HG03457 (cell line): Measurements from ENCODE around the gene CD40.

Experiments used
- ATAC-seq: cut with Tn5 transposase; IDR thresholded peaks from one replicate; pipeline ENCODE4 v1.9.1; 2021; ENCODE audit warnings: moderate number of reproducible peaks; ENCODE audit not compliant: unreplicated experiment

CD40 gene

GRCh38 chr20:46121184-46121930 is 3.2 kb downstream of the CD40 start:
- no peak for ATAC-seq

DNA sequence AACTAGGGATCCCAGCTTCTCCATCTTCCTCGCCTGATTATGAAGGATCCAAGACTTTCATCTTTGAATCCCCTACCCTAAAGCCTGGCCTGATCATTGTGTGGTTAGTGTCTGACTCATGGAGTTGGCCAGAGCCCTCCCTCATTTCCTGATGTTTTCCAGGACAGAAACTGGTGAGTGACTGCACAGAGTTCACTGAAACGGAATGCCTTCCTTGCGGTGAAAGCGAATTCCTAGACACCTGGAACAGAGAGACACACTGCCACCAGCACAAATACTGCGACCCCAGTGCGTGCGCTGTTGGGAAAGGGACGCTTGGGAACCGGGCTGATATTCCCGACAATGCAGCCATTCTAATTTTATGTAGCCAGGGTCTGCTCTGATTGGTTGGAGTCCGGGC is 4.0 kb downstream of the CD40 start:
- no peak for ATAC-seq

DNA sequence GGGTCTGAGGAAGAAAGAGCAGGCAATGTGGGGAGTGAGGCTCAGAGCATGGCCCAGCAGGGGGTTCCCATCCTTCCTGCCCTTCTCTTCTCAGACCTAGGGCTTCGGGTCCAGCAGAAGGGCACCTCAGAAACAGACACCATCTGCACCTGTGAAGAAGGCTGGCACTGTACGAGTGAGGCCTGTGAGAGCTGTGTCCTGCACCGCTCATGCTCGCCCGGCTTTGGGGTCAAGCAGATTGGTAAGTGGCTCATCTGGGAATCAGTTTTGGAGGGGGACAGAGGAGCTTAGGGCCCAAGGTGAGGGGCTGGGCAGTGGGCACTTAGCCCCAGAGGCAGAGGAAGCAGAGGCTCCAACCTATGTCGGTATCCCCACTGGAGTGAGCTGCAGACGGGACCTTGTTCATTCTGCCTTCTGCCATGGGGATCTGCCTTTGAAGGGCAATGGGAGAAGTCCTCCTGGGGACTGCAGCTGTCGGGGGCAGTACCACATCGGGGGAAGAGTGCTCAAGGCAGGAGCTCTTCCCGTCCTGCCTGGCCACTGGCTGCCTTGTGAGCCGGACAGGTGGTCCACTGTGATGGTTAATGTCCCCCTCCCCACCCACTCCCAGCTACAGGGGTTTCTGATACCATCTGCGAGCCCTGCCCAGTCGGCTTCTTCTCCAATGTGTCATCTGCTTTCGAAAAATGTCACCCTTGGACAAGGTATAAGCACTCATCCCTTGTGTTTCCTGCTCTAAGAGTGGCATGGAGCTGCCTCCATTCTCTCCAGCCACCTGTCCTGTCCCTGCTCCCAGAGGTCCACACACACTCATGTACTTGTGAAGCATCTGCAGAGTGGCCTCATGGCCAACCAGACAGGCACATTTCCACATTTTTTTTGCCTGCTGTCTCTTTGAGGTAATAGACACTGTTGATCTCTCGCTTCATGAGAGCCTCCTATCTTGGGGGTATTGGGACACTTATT is 4.7 kb downstream of the CD40 start:
- ATAC-seq, result no peak

GRCh38 chr20:46123482-46124245 is 5.5 kb downstream of the CD40 start:
- no peak for ATAC-seq

- ATAC-seq, result no peak
These were observed 8.4 kb downstream of the CD40 start for GRCh38 chr20:46126440-46127056.

DNA sequence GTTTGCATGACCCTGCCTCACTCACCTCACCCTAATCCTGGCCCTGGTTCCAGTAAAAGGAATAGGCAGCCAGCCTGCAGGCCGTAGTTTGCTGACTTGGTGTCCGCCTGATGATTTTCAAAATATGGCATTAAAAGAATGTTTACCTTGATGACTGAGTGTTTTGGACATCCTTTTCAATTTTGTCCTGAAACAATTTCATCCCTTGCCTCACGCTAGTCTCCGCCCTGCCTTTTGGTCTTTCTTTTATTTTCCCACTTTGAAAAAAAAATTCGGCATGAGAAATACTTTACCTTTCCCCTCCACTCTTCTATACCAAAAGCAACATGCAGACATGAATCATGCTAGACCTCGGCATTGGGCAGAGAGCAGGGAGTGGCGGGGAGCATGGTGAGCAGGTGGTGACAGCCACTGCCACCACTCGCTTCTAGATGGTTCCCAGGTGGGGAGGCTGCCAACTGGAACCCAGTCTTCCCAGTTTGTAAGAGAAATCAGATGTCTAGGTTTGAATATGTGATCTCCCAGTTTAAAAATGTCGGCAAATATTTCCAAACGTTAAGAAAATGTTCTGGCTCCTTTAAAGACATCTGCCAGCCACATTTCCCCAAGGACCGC is 9.4 kb downstream of the CD40 start:
- ATAC-seq, result no peak

- ATAC-seq, result no peak
These were observed 10.4 kb downstream of the CD40 start for GRCh38 chr20:46128310-46129151.

DNA sequence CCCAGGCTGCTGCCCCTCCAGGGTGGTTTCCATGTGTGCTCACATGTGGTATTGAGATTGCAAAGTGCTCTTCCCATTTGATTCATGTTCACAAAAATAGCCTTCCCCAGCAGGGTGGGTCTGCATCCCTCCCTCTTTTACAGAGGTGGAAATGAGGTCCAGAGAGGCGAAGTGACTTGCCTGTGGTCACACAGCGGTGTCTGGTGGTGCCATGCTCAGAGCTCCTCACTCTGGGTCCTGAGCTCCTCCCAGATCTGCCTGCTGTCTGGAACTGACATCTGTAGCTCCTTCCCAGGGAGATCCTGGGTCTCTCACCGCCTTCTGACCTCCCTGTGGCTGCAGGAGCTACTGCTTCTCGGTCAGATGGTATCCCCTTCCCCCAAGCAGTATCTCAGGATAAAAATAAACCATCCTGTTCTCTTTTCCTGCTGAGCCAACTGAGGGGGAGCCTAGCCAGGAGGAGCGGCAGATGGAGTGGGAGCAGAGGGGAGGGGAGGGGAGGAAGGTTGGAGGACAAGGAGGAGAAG is 11.9 kb downstream of the CD40 start:
- no peak for ATAC-seq

DNA sequence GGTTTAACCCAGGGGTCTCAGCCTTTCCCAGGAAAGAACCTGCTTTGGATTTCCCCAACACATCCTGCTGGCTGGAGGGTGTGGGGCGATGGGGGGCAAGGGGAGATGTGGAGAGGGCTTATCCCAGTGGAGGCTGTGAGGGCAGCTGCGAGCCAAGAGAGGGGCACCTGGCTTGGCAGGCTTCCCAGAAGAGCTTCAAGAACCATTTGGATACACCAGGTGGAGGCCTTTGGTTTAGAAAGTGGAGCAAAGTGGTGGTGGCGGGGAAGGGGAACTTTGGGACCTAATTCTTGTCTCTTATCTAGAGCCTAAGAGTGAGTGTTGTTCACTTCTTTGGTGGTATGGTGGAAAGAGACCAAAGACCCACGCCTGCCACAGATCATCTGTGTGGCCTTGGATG is 12.4 kb downstream of the CD40 start:
- ATAC-seq, result no peak

GRCh38 chr20:46131396-46131795 is 13.3 kb downstream of the CD40 start:
- ATAC-seq, result no peak

- ATAC-seq, result no peak
These were observed 14.6 kb downstream of the CD40 start for GRCh38 chr20:46132705-46133120.

DNA sequence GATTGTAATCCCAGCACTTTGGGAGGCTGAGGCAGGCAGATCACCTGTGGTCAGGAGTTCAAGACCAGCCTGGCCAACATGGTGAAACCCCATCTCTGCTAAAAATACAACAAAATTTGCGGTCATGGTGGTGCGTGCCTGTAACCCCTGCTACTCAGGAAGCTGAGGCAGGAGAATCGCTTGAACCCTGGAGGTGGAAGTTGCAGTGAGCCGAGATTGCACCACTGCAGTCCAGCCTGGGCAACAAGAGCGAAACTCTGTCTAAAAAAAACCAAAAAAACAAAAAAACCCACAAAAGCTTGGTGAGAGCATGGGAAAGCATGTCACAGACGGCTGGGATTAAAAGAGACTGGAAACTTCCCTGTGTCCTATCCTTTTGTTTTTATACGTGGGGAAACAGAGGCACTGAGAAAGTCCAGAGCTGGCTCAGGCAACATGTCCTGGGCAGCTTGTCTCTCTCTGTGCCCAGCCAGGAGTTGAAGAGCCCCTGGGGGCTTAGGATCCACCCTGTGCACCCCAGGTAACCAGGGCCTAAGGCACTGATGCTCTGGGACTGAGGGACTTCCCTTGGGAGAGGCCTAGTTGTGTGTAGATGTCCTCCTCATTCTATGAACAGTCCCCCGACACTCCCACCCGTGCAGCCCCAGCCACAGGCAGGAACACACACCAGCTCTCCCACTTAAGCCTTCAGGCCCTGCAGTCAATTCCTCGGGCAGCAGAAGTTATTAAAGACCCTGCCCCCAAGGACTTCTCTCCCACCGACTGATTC is 16.0 kb downstream of the CD40 start:
- ATAC-seq, result no peak

DNA sequence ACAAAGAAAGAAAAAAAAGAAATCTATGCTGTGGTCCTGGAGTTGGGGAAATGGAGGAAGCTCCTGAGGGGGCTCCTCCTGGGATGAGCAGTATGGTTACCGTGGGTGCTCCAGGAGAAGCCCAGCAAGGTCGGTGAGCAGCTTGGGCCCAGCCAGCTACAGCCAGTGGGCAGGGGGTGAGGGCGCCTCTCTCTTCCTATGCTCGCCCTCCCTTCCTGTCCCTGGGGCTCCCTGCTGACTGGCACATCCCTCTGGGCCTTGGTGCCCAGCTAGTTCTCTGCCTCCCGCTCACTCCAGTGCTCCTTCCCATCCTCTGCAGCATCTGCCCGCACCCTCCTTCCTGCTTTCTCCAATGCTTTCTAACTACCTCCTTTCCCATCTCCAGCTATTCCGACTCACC is 16.6 kb downstream of the CD40 start:
- no peak for ATAC-seq

- no peak for ATAC-seq
These were observed 17.9 kb downstream of the CD40 start for GRCh38 chr20:46135856-46136633.

GRCh38 chr20:46137816-46138215 is 19.7 kb downstream of the CD40 start:
- no peak for ATAC-seq

GRCh38 chr20:46139266-46139889 is 21.3 kb downstream of the CD40 start:
- no peak for ATAC-seq

DNA sequence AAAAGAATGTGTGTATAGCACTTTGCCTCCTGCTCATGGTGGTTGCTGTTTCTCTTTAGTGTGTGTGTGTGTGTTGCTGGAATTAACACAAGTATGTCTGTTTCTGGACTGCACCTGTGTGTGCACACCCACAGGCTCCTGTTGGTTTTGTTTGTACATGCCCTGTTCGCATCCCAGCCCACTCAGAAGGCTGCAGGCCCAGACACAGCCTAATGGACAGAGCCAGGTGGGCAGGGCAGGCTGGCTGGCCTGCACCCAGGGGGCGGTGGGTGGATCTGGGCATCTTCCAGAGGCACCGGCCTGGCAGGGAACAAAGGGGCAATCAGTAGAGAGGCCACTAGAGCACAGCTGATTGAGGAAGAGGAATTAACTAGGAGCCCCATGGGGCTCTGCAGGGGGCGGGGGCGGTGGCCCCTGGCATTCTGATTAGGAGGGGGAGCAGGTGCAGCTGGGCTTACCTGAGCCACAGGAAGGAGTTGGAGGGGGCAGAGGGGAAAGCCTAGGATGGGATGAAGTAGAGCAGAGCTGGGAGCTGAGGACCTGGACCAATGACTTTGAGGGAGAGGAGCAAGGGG is 21.9 kb downstream of the CD40 start:
- ATAC-seq, result no peak
